ENCODE measurements around the gene HOXA9.

Gene HOXA9

DNA sequence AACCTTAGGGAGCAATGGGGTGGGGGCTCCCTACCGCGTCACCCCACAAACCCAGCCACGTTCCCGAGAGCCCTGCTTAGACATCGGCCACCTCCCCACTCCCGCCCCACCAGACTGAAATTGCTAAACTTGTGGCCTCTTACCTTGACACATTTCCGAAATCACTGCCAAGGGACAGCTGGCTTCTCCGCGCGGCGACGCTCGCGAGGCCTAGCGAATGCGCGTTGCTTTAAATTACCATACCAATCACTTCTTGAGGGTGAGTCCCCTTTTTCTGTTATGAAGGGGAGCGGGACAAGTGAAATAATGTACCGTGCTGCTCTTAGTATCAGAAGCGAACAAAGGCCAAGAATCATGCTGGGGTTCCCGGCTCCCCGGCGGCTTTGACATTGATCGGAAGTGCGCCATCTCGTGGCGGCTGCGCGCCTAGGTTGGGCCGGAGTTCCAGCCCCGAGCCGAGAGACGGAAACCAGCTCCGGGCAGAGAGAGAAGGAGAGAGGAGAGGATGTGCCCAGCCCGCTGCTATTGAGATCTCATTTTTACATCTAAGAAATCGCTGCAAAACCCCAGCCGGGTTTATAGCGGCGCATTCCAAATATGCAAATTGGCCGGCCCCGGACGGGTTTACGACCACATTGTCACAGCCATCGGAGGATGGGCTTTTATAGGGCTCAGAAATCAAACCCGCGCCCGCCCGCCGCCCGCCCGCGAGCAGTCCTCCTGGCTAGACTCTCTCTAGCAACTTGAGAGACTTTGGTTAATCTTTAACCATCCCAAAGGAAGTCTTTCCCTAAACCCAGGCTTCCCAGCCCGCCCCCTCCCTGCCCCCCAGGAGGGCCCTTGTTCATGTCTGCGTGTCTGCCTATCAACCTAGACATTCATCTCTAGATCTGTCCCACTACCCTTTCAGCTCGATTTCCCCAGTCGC, 14.4 kb upstream of the HOXA9 start:
- H3K4me3 ChIP-seq (ENCODE audit: low read length) = no peak overlapping the region
- peak; percentile 31 for DNase-seq (ENCODE audit: low read depth, low spot score)

GRCh38 chr7:27179030-27179429, 13.7 kb upstream of the HOXA9 start:
- DNase-seq (ENCODE audit: low read depth, low spot score) = no peak
- no peak overlapping the region for H3K4me3 ChIP-seq (ENCODE audit: low read length)

GRCh38 chr7:27178366-27178765, 13.0 kb upstream of the HOXA9 start:
- no peak for DNase-seq (ENCODE audit: low read depth, low spot score)

GRCh38 chr7:27177795-27178320, 12.5 kb upstream of the HOXA9 start:
- DNase-seq (ENCODE audit: low read depth, low spot score) = no peak
- H3K4me3 ChIP-seq (ENCODE audit: low read length) = no peak overlapping the region

More at GRCh38 chr7:27178366-27178765, 13.0 kb upstream of the HOXA9 start:
- H3K4me3 ChIP-seq (ENCODE audit: low read length) = no peak overlapping the region

DNA sequence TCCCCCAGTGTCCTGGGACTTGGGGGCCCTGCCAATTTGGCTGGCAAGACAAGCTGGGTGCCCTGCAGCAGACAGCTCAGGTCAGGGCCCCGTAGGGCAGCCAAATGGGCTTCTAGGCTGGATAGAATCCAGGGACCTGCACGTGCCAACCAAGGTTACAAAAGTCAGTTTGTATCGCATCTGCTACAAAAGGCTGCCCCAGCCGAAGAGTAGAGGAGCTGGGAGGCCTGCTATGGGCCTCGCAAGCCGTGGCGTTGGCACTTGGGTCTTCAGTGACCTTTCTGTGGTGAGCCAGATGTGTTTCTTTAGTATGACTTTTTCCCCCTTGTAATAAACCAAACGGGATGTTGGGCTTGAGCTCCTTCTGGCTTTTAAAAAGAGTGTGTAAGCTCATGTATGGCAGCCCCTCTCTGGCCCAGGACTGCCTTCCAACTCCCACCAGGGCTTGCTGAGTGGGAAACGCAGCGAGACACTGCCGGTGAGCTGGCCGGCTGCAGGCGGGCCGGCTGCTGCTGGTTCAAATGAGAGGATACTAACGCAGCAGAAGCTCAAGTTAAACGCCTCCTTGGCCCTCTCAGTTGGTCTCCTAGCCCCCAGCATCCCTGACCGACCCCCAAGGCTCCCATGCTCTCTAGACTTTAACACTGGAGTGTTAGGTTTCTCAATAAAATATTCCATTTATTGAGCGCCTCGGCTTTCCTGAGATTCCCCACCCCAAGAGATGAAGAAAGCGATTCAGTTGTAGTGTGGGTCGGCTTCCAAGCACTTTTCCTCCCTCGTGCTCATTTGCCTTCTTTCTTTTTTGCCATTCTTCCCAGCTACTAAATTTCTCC, 11.8 kb upstream of the HOXA9 start:
- DNase-seq (ENCODE audit: low read depth, low spot score) = no peak
- H3K4me3 ChIP-seq (ENCODE audit: low read length) = no peak overlapping the region

GRCh38 chr7:27176524-27176845, 11.1 kb upstream of the HOXA9 start:
- no peak overlapping the region for H3K4me3 ChIP-seq (ENCODE audit: low read length)
- no peak for DNase-seq (ENCODE audit: low read depth, low spot score)

GRCh38 chr7:27175626-27176523, 10.5 kb upstream of the HOXA9 start:
- DNase-seq (ENCODE audit: low read depth, low spot score) = no peak

DNA sequence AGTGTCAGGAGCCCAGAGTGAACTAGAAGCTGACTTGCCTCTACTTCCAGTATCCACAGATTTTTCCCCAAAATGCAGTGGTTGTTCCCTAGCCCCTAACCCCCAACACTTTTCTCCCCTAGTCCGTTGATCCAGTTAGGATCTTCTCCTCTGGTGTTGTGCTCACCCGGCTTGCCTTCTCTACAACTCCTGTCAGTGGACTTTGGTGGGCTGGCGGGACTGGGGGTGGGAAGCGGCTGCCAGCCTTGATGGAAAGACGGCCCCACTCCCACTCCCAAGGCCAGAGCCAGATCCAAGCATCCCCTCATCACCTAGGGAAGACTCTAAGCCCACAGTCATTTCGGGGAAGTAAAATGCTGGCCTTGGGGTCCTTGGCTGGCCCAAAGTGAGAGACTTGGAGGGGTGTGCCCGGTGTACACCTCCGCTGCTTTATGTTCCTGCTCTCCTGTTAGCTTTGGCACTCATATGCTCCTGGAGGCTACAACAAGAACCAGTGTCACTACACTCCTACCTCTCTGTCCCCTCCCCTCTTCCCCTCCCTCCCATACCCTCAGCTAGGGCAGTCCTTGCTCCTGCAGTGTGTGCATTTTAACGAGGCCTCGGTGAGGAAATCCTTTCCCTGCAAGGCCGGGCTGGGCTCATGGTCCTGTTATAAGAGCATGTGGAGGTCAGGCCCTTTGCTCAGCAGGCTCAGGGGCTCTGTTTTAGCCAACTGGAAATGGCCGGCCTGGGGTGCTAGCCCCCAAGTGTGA, 9.7 kb upstream of the HOXA9 start:
- DNase-seq (ENCODE audit: low read depth, low spot score) = no peak
- H3K4me3 ChIP-seq (ENCODE audit: low read length) = no peak overlapping the region

More at GRCh38 chr7:27175626-27176523, 10.5 kb upstream of the HOXA9 start:
- H3K4me3 ChIP-seq (ENCODE audit: low read length) = no peak overlapping the region

GRCh38 chr7:27173956-27174873, 8.9 kb upstream of the HOXA9 start, which contains the start of gene HOXA10:
HOXA10 (minus strand) TSS chr7:27174320; CDS start chr7:27174306, 14 bp downstream.
- DNase-seq (ENCODE audit: low read depth, low spot score) = no peak
- H3K4me3 ChIP-seq (ENCODE audit: low read length) = no peak within 1 kb of the TSS

- no peak for DNase-seq (ENCODE audit: low read depth, low spot score)
- no peak overlapping the region for H3K4me3 ChIP-seq (ENCODE audit: low read length)
Measured at GRCh38 chr7:27173511-27173955, 8.2 kb upstream of the HOXA9 start.

GRCh38 chr7:27172823-27173510, 7.6 kb upstream of the HOXA9 start:
- DNase-seq (ENCODE audit: low read depth, low spot score) = no peak
- no peak overlapping the region for H3K4me3 ChIP-seq (ENCODE audit: low read length)

DNA sequence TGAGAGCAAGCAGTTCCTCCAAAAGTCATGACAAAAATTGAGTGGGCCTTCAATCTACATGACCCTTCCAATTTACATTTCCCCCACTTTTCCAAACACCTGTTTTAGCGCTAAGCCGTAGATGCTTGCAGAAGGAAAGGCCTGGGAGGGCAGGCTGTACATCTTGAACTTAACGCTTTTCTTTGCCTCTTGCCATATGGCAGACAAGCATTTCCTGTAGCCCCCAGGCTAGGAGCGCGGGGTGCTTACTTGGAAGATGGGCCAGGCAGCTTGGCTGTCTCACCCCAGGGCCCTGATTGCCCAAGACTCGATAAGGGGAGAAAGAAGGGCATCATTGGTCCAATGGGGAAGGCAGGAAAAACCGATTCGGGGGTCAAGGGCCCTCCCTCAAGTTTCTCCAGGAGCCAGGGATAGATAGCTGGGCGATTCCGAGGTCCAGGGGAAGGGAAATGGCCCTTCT, 7.0 kb upstream of the HOXA9 start:
- DNase-seq (ENCODE audit: low read depth, low spot score) = no peak
- H3K4me3 ChIP-seq (ENCODE audit: low read length) = no peak overlapping the region

DNA sequence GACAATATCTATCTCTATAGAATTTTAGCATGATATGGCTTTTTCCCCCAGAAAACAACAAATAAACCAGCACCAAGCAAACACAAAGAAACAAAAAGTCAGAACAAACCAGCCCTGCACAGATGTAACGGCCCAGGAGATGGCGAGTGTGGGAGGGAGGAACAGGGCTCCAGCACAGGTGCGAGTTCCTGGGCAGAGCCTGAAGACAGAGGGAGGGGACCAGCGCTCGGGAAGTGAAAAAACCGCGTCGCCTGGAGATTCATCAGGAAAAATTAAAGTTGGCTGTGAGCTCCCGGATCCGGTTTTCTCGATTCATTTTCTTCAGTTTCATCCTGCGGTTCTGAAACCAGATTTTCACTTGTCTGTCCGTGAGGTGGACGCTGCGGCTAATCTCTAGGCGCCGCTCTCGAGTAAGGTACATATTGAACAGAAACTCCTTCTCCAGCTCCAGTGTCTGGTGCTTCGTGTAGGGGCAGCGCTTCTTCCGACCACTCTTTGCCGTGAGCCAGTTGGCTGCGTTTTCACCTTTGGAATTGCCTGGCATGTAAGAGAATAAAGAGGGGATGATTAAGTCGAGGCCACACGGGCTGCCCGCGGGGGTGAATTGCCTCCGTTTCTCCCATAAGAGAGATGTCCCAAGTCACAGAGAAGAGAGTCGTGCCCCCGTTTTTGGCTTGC, 6.4 kb upstream of the HOXA9 start:
- no peak overlapping the region for H3K4me3 ChIP-seq (ENCODE audit: low read length)
- DNase-seq (ENCODE audit: low read depth, low spot score) = no peak

DNA sequence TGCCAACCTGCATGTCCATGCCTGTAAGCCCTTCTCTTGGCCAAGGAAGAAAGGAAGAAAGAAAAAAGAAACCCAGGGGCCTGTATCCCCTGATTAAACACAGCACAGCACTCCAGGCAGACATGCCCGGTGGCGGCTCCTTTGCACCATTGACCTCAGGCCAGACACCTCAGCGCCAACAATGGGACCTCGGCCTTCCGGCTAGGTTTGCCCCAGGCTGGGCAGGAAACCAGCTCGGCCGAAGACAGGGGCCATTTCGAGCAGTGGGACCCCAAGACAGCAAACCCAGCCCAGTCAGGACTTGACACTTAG, 5.9 kb upstream of the HOXA9 start:
- no peak overlapping the region for H3K4me3 ChIP-seq (ENCODE audit: low read length)
- DNase-seq (ENCODE audit: low read depth, low spot score) = no peak

- H3K4me3 ChIP-seq (ENCODE audit: low read length) = no peak overlapping the region
- no peak for DNase-seq (ENCODE audit: low read depth, low spot score)
Measured at GRCh38 chr7:27170426-27171324, 5.3 kb upstream of the HOXA9 start.

Measured in Jurkat, Clone E6-1 (cell line).